Activated naive CD8-positive, alpha-beta T cell treated with anti-CD3 and anti-CD28 coated beads, Interleukin-2, amount 50 U/mL, for 24 hours (primary cell): ENCODE data around the gene ELP4.
A peak's percentile ranks its signal among the peaks of the same experiment; 100 is the strongest.
"Not testable (repeated sequence)": the region's sequence is repeated elsewhere in the genome, so short reads cannot be mapped to it uniquely, and the experiment has no call there.

ENCODE experiments used
- ATAC-seq: fragments of 150-1000 bp; cut with Tn5 transposase; one replicate; pipeline ENCODE4 v1.10.0; 2021
- DNase-seq: peaks from one replicate; pipeline ENCODE4 v3.0.0; 2021
- H3K27ac Mint-ChIP-seq: one replicate; pipeline ENCODE4 v1.8.0; 2021; ENCODE audit warnings: mild to moderate bottlenecking, mixed read lengths
- H3K27me3 Mint-ChIP-seq: one replicate; pipeline ENCODE4 v1.8.0; 2021; ENCODE audit warnings: mixed read lengths
- H3K36me3 Mint-ChIP-seq: one replicate; pipeline ENCODE4 v1.8.0; 2021; ENCODE audit warnings: low read depth, mixed read lengths
- H3K4me1 Mint-ChIP-seq: one replicate; pipeline ENCODE4 v1.8.0; 2021; ENCODE audit warnings: mixed read lengths
- H3K4me3 Mint-ChIP-seq: one replicate; pipeline ENCODE4 v1.8.0; 2021; ENCODE audit warnings: mild to moderate bottlenecking, moderate library complexity, mixed read lengths
- H3K9me3 Mint-ChIP-seq: one replicate; pipeline ENCODE4 v1.8.0; 2021; ENCODE audit warnings: mixed read lengths

ELP4 gene

GRCh38 chr11:31509051-31509428 lies 527 bp upstream of the ELP4 start:
- no peak for ATAC-seq
- Mint-ChIP-seq H3K36me3 (peaks cover 7% of the 10 kb centered on the region), H3K27ac (peak overlapping the region; percentile 93), H3K27me3 (peaks cover 1% of the 10 kb centered on the region), H3K9me3 (no peaks in the 10 kb centered on the region), H3K4me3 (peak overlapping the region; percentile 98), H3K4me1 (peaks cover 31% of the 10 kb centered on the region)
- DNase-seq: no peak

- no peak for DNase-seq
- peaks cover 30% of the 10 kb centered on the region for H3K4me1 Mint-ChIP-seq
- peaks cover 1% of the 10 kb centered on the region for H3K27me3 Mint-ChIP-seq
- ATAC-seq: no peak
- H3K9me3 Mint-ChIP-seq: no peaks in the 10 kb centered on the region
- H3K36me3 Mint-ChIP-seq: peaks cover 2% of the 10 kb centered on the region
- H3K27ac Mint-ChIP-seq: no peak overlapping the region
- H3K4me3 Mint-ChIP-seq: no peak overlapping the region
Measured at GRCh38 chr11:31512117-31512516, 2.5 kb downstream of the ELP4 start.

- H3K4me1 Mint-ChIP-seq: no peaks in the 10 kb centered on the region
- peaks cover 4% of the 10 kb centered on the region for H3K36me3 Mint-ChIP-seq
- no peak overlapping the region for H3K27ac Mint-ChIP-seq
Measured at GRCh38 chr11:31521497-31522150, 12.1 kb downstream of the ELP4 start.

GRCh38 chr11:31529189-31529588 lies 19.6 kb downstream of the ELP4 start:
- no peak overlapping the region for H3K27ac Mint-ChIP-seq

More at GRCh38 chr11:31521497-31522150, 12.1 kb downstream of the ELP4 start:
- no peak overlapping the region for H3K4me3 Mint-ChIP-seq
- ATAC-seq (no peak), DNase-seq (no peak)
- no peaks in the 10 kb centered on the region for H3K27me3 Mint-ChIP-seq
- H3K9me3 Mint-ChIP-seq: no peaks in the 10 kb centered on the region

GRCh38 chr11:31529701-31530100 lies 20.1 kb downstream of the ELP4 start:
- ATAC-seq (no peak), DNase-seq (no peak)
- Mint-ChIP-seq H3K36me3 (peaks cover 6% of the 10 kb centered on the region), H3K27me3 (no peaks in the 10 kb centered on the region), H3K27ac (no peak overlapping the region), H3K4me3 (no peak overlapping the region), H3K4me1 (no peaks in the 10 kb centered on the region), H3K9me3 (no peaks in the 10 kb centered on the region)

More at GRCh38 chr11:31529189-31529588, 19.6 kb downstream of the ELP4 start:
- Mint-ChIP-seq H3K4me3 (no peak overlapping the region), H3K4me1 (no peaks in the 10 kb centered on the region), H3K9me3 (no peaks in the 10 kb centered on the region), H3K36me3 (peaks cover 7% of the 10 kb centered on the region), H3K27me3 (no peaks in the 10 kb centered on the region)
- ATAC-seq (no peak), DNase-seq (no peak)

- Mint-ChIP-seq H3K27ac (no peak overlapping the region), H3K4me1 (no peaks in the 10 kb centered on the region), H3K36me3 (peaks cover 6% of the 10 kb centered on the region), H3K9me3 (no peaks in the 10 kb centered on the region), H3K27me3 (no peaks in the 10 kb centered on the region), H3K4me3 (no peak overlapping the region)
- DNase-seq (no peak), ATAC-seq (no peak)
Measured at GRCh38 chr11:31531293-31531692, 21.7 kb downstream of the ELP4 start.

- no peak for ATAC-seq
- no peak overlapping the region for H3K27ac Mint-ChIP-seq
- no peaks in the 10 kb centered on the region for H3K9me3 Mint-ChIP-seq
- H3K27me3 Mint-ChIP-seq: no peaks in the 10 kb centered on the region
- no peak for DNase-seq
- H3K36me3 Mint-ChIP-seq: peaks cover 11% of the 10 kb centered on the region
- H3K4me3 Mint-ChIP-seq: no peak overlapping the region
- no peaks in the 10 kb centered on the region for H3K4me1 Mint-ChIP-seq
Measured at GRCh38 chr11:31535479-31535878, 25.9 kb downstream of the ELP4 start.

GRCh38 chr11:31542862-31543261 lies 33.3 kb downstream of the ELP4 start:
- ATAC-seq (no peak), DNase-seq (no peak)
- Mint-ChIP-seq H3K27ac (no peak overlapping the region), H3K27me3 (no peaks in the 10 kb centered on the region), H3K9me3 (peaks cover 10% of the 10 kb centered on the region), H3K36me3 (peaks cover 34% of the 10 kb centered on the region), H3K4me1 (no peaks in the 10 kb centered on the region), H3K4me3 (no peak overlapping the region)

GRCh38 chr11:31555938-31556337 lies 46.4 kb downstream of the ELP4 start:
- ATAC-seq (no peak), DNase-seq (no peak)
- no peaks in the 10 kb centered on the region for H3K9me3 Mint-ChIP-seq
- H3K4me1 Mint-ChIP-seq: no peaks in the 10 kb centered on the region
- H3K4me3 Mint-ChIP-seq: no peak overlapping the region
- no peak overlapping the region for H3K27ac Mint-ChIP-seq
- peaks cover 2% of the 10 kb centered on the region for H3K36me3 Mint-ChIP-seq
- no peaks in the 10 kb centered on the region for H3K27me3 Mint-ChIP-seq

GRCh38 chr11:31558001-31558400 lies 48.4 kb downstream of the ELP4 start:
- H3K36me3 Mint-ChIP-seq: peaks cover 2% of the 10 kb centered on the region
- DNase-seq (no peak), ATAC-seq (no peak)
- no peaks in the 10 kb centered on the region for H3K4me1 Mint-ChIP-seq
- H3K27ac Mint-ChIP-seq: no peak overlapping the region
- no peaks in the 10 kb centered on the region for H3K27me3 Mint-ChIP-seq
- H3K9me3 Mint-ChIP-seq: no peaks in the 10 kb centered on the region
- no peak overlapping the region for H3K4me3 Mint-ChIP-seq

GRCh38 chr11:31560842-31561476 lies 51.4 kb downstream of the ELP4 start:
- Mint-ChIP-seq H3K4me3 (no peak overlapping the region), H3K27me3 (no peaks in the 10 kb centered on the region), H3K9me3 (peaks cover 4% of the 10 kb centered on the region), H3K27ac (no peak overlapping the region), H3K36me3 (peaks cover 10% of the 10 kb centered on the region), H3K4me1 (no peaks in the 10 kb centered on the region)
- no peak for ATAC-seq
- DNase-seq: no peak

- H3K4me3 Mint-ChIP-seq, H3K9me3 Mint-ChIP-seq, DNase-seq, H3K27ac Mint-ChIP-seq, H3K4me1 Mint-ChIP-seq, ATAC-seq, H3K27me3 Mint-ChIP-seq: not testable (repeated sequence)
- peaks cover 27% of the 10 kb centered on the region for H3K36me3 Mint-ChIP-seq
Measured at GRCh38 chr11:31564517-31564916, 55.0 kb downstream of the ELP4 start.

- not testable (repeated sequence) for ATAC-seq, H3K4me3 Mint-ChIP-seq, H3K27me3 Mint-ChIP-seq, H3K27ac Mint-ChIP-seq, H3K4me1 Mint-ChIP-seq, DNase-seq
- Mint-ChIP-seq H3K9me3 (peaks cover 23% of the 10 kb centered on the region), H3K36me3 (peaks cover 20% of the 10 kb centered on the region)
Measured at GRCh38 chr11:31574133-31574532, 64.6 kb downstream of the ELP4 start.

- Mint-ChIP-seq H3K36me3 (peaks cover 17% of the 10 kb centered on the region), H3K9me3 (peaks cover 23% of the 10 kb centered on the region)
- ATAC-seq, DNase-seq, H3K4me3 Mint-ChIP-seq, H3K27me3 Mint-ChIP-seq, H3K4me1 Mint-ChIP-seq, H3K27ac Mint-ChIP-seq: not testable (repeated sequence)
Measured at GRCh38 chr11:31575764-31576163, 66.2 kb downstream of the ELP4 start.

GRCh38 chr11:31579412-31579811 lies 69.8 kb downstream of the ELP4 start:
- H3K4me1 Mint-ChIP-seq, H3K27ac Mint-ChIP-seq, H3K4me3 Mint-ChIP-seq, DNase-seq, ATAC-seq, H3K27me3 Mint-ChIP-seq: not testable (repeated sequence)
- H3K9me3 Mint-ChIP-seq: peaks cover 17% of the 10 kb centered on the region
- peaks cover 12% of the 10 kb centered on the region for H3K36me3 Mint-ChIP-seq
